Breast epithelium (tissue), 3 donors: ENCODE measurements around the gene PPCDC.

Experiments
- CTCF ChIP-seq, 3 donors: fragments of 450-650 bp; IDR thresholded peaks; one replicate each; pipeline ENCODE4 v1.5.1; 2016 to 2017; ENCODE audit warnings: antibody characterized with exemption in 3 of 3, mild to moderate bottlenecking in 3 of 3, moderate library complexity in 3 of 3
- POLR2A ChIP-seq: fragments of 450-650 bp; IDR thresholded peaks from one replicate; pipeline ENCODE4 v1.6.1; 2016; ENCODE audit warnings: antibody characterized with exemption, mild to moderate bottlenecking, moderate library complexity
- POLR2AphosphoS5 ChIP-seq, 3 donors: sonication (generic); formaldehyde crosslinking; IDR thresholded peaks; one replicate each; pipeline ENCODE4 v1.6.1; 2017; ENCODE audit warnings: antibody characterized with exemption in 3 of 3

GRCh38 chr15:75031848-75032247 lies 8.5 kb downstream of the PPCDC start:
- TF ChIP-seq CTCF (IDR thresholded peaks at IDR 0.05) = no peak
- TF ChIP-seq POLR2A = no peak
- no peak for TF ChIP-seq POLR2AphosphoS5 (IDR thresholded peaks at IDR 0.05)
